Measurements from ENCODE around the gene ABHD4. TPM values are rescaled to one million over a fixed set of nuclear protein-coding genes. Genes with fewer than 3 reads are reported as not detected.

The ABHD4 gene
- total and polyA plus RNA-seq, 10 of the 15 experiments (the other 5 are each of a cell fraction or from before 2014, with no cell fraction given): 5.4 to 28.7 (median 10.8) TPM

- TF ChIP-seq BHLHE40 (IDR thresholded peaks at IDR 0.05; ENCODE audit: borderline replicate concordance in 1 of 2, low read depth in 2 of 2, low read length in 1 of 2): peak; percentile 27 to 34; a peak in 1 of 4 replicates
- TF ChIP-seq IKZF2 (IDR thresholded peaks at IDR 0.05): 0 out of 4 replicates have a peak, but pooled peaks of 1 of the 2 experiments have one; percentile 34
- peak; percentile 88 for TF ChIP-seq ZNF24 (IDR thresholded peaks at IDR 0.05)
- TF ChIP-seq NFXL1 (IDR thresholded peaks at IDR 0.05; ENCODE audit: borderline replicate concordance): no peak
- TF ChIP-seq POLR2AphosphoS2 (IDR thresholded peaks at IDR 0.05; ENCODE audit: low read depth, low read length): no peak
- TF ChIP-seq MXI1 (IDR thresholded peaks at IDR 0.05; ENCODE audit: low read depth, low read length): no peak
- 0 out of 2 replicates have a peak, but pooled peaks have one; percentile 27 for TF ChIP-seq POLR2AphosphoS5 (IDR thresholded peaks at IDR 0.05; ENCODE audit: low read length)
- 0 out of 2 replicates have a peak, but pooled peaks have one; percentile 19 for TF ChIP-seq NR2F1 (conservative IDR thresholded peaks at IDR 0.05)
- no peak for TF ChIP-seq ZNF622 (IDR thresholded peaks at IDR 0.05)
- peak; percentile 51 for TF ChIP-seq MTA2 (IDR thresholded peaks at IDR 0.05; ENCODE audit: low read depth)
- peak; percentile 39 for TF ChIP-seq MEF2B (IDR thresholded peaks at IDR 0.05; ENCODE audit: partially characterized antibody, poor library complexity, severe bottlenecking)
- TF ChIP-seq CUX1 (IDR thresholded peaks at IDR 0.05; ENCODE audit: insufficient replicate concordance, low read depth, low read length): no peak
- no peak for TF ChIP-seq CHD2 (IDR thresholded peaks at IDR 0.05; ENCODE audit: borderline replicate concordance, low read depth, low read length)
- TF ChIP-seq ZNF217 (IDR thresholded peaks at IDR 0.05): no peak
- no peak for TF ChIP-seq NKRF (conservative IDR thresholded peaks at IDR 0.05)
- TF ChIP-seq IRF4 (IDR thresholded peaks at IDR 0.05; ENCODE audit: low read depth, low read length): no peak
- no peak for TF ChIP-seq ATF2 (IDR thresholded peaks at IDR 0.05; ENCODE audit: low read length)
- TF ChIP-seq NRF1 (conservative IDR thresholded peaks at IDR 0.05; ENCODE audit: low read depth, low read length): no peak
Observed at GRCh38 chr14:22567437-22567836, 30.7 kb upstream of the ABHD4 start (continued).
